ENCODE data around the gene VSX2. TPM values are rescaled to one million over a fixed set of nuclear protein-coding genes. Genes with fewer than 3 reads are reported as not detected.

The VSX2 gene
- total RNA-seq, 1 donor from 2014 or later = not detected

DNA sequence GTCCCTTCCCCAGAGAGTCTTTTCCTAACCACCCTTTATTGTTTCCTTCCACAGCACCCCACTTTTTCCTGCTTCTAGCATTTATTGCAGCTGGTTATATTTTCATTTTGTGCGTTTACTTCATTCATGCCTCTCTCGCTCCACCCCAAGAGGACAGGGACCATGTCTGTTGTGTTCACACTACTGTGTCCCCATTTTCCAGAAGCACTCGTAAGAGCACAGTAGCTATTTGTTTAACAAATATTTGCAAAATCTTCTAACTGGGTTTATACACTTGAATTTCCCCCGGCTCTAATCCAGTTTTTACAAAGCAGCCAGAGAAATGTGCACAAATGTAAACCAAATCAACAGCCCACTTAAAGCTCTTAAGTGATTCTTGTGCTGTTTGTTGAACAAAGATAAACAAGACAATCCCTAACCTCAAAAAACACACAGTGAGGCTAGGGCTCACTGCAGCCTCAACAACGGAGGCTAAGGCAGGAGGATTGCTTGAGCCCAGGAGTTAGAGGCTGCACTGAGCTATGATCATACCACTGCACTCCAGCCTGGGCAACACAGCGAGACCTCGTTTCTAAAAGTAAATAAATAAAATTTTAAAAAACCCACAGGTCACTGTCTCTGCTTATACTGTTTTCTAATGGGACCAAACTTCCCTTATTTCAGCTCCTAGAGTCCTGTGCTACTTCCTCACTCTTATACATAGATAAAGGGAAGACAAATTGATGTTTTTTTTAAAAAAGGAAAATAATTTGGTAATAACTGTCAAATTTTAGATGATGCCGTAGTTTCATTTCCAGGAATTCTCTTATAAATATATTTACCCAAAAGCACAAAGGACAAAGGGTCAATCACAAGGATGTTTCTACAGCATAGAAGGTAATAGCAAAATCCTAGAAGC, 70.1 kb downstream of the VSX2 start:
- Mint-ChIP-seq H3K27me3 (ENCODE audit: low read depth) (peaks cover 6% of the 10 kb centered on the region), H3K4me3 (ENCODE audit: unreplicated experiment) (no peak overlapping the region), H3K27ac (ENCODE audit: unreplicated experiment) (no peak overlapping the region), H3K9me3 (ENCODE audit: low read depth) (no peaks in the 10 kb centered on the region), H3K4me1 (ENCODE audit: low read depth) (peaks cover 5% of the 10 kb centered on the region), H3K36me3 (ENCODE audit: low read depth) (no peaks in the 10 kb centered on the region)
- TF ChIP-seq, protein P1, sequence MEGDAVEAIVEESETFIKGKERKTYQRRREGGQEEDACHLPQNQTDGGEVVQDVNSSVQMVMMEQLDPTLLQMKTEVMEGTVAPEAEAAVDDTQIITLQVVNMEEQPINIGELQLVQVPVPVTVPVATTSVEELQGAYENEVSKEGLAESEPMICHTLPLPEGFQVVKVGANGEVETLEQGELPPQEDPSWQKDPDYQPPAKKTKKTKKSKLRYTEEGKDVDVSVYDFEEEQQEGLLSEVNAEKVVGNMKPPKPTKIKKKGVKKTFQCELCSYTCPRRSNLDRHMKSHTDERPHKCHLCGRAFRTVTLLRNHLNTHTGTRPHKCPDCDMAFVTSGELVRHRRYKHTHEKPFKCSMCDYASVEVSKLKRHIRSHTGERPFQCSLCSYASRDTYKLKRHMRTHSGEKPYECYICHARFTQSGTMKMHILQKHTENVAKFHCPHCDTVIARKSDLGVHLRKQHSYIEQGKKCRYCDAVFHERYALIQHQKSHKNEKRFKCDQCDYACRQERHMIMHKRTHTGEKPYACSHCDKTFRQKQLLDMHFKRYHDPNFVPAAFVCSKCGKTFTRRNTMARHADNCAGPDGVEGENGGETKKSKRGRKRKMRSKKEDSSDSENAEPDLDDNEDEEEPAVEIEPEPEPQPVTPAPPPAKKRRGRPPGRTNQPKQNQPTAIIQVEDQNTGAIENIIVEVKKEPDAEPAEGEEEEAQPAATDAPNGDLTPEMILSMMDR (IDR thresholded peaks at IDR 0.05) = no peak
- peak; percentile 3 for DNase-seq (ENCODE audit: low spot score)

DNA sequence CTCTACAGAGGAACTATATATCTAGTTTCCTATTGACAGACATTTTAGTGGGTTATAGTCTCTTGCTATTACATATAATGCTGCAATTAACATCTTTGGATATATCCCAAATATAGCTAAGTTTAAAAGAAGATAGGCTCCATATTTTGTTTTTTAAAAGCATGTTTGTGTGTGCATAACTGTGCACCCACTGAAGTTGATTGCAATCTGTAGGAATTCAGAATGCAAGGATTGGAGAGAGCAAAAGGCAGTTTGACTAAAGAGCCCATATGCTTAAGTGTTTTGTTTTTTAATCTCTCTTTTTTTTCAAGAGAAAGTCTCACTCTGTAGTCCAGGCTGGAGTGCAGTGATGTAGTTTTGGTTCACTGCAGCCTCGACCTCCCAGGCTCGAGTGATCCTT, 72.9 kb downstream of the VSX2 start:
- H3K4me3 Mint-ChIP-seq (ENCODE audit: unreplicated experiment) = no peak overlapping the region
- H3K9me3 Mint-ChIP-seq (ENCODE audit: low read depth) = no peaks in the 10 kb centered on the region
- no peak for DNase-seq (ENCODE audit: low spot score)
- peaks cover 6% of the 10 kb centered on the region for H3K27me3 Mint-ChIP-seq (ENCODE audit: low read depth)
- no peak overlapping the region for H3K27ac Mint-ChIP-seq (ENCODE audit: unreplicated experiment)
- H3K36me3 Mint-ChIP-seq (ENCODE audit: low read depth) = no peaks in the 10 kb centered on the region
- TF ChIP-seq, protein P1 (IDR thresholded peaks at IDR 0.05) = no peak
- H3K4me1 Mint-ChIP-seq (ENCODE audit: low read depth) = peaks cover 5% of the 10 kb centered on the region

Other genes starting within 250 kb of the VSX2 start
- gene ENTPD5, start 220.2 kb upstream of the VSX2 start, total RNA-seq = 18.0 to 21.0 TPM (median 19.3 TPM) in 3 replicates
- gene BBOF1, start 220.1 kb upstream of the VSX2 start, total RNA-seq = 7.0 to 13.8 TPM (median 9.3 TPM) in 3 replicates
- gene ALDH6A1, start 155.0 kb upstream of the VSX2 start, total RNA-seq = 9.8 to 16.4 TPM (median 11.9 TPM) in 3 replicates
- gene LIN52, start 154.5 kb upstream of the VSX2 start, total RNA-seq = 6.6 to 9.3 TPM (median 7.5 TPM) in 3 replicates
- gene ABCD4, start 63.5 kb downstream of the VSX2 start, total RNA-seq = 31.0 to 40.9 TPM (median 34.7 TPM) in 3 replicates
- gene VRTN, start 109.0 kb downstream of the VSX2 start, total RNA-seq = not detected in 3 replicates
- not detected in 3 replicates for gene SYNDIG1L, start 186.8 kb downstream of the VSX2 start, total RNA-seq

All from chondrocyte (in vitro differentiated cells).